Measurements from ENCODE around the gene ERBB2. TPM values are rescaled to one million over a fixed set of nuclear protein-coding genes. Genes with fewer than 3 reads are reported as not detected.
A peak's percentile ranks its signal among the peaks of the same experiment; 100 is the strongest.

The ERBB2 gene
- polyA plus RNA-seq, 3 donors: 0.17 to 0.73 TPM; not detected in 1

DNA sequence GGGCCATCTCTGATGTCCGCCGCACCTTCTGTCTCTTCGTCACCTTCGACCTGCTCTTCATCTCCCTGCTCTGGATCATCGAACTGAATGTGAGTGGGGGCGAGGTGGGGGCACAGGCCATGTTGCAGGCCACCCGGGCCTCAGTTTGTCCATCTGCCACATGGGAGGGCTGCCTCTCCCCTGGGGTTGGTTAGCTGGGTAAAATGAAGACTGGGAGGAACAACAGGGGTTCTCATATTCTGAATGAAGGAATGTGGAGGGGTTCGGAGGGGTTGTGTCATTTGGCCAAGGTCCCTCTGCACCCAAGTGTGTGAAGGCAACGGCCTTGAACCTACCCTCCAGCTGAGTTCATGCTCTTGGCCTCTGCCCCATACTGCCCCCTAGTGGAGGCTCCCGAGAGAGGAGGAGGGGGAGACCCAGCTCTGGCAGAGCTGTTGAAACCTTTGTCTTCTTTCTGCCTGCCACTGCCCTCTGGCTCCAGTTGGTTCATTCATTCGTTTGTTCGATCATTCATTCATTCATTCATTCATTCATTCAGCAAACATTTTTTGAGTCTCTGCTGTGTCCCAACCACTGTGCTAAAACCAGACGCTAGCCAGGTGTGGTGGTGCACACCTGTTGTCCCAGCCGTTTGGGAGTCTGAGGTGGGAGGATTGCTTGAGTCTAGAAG, 46.1 kb upstream of the ERBB2 start:
- Histone ChIP-seq H3K36me3 (replicated peaks in 1 of 2; ENCODE audit: control insufficient read depth in 1 of 2, insufficient read depth in 2 of 2, low read length in 2 of 2) (peaks cover 31 to 54% of the 10 kb centered on the region in 2 donors), H4K20me1 (ENCODE audit: insufficient read depth, low read length) (peaks cover 93% of the 10 kb centered on the region), H3K4me3 (replicated peaks in 1 of 3; ENCODE audit: low read depth in 2 of 3, low read length in 3 of 3) (no peak overlapping the region), H3K9ac (ENCODE audit: insufficient read depth, low read length, poor library complexity, severe bottlenecking) (no peak overlapping the region), H3K9me3 (replicated peaks in 1 of 2; ENCODE audit: control insufficient read depth in 1 of 2, insufficient read depth in 1 of 2, low read length in 2 of 2) (no peaks in the 10 kb centered on the region), H3K27ac (ENCODE audit: low read depth in 1 of 2, low read length in 2 of 2) (no peak overlapping the region), H3K4me2 (replicated peaks; ENCODE audit: extremely low read depth, low read length, poor library complexity, severe bottlenecking) (no peak overlapping the region), H2AFZ (ENCODE audit: insufficient read depth, low read depth, low read length, poor library complexity, severe bottlenecking) (no peak overlapping the region), H3K79me2 (ENCODE audit: insufficient read depth, low read length) (peaks cover 22% of the 10 kb centered on the region), H3K4me1 (ENCODE audit: control insufficient read depth in 1 of 2, insufficient read depth in 2 of 2, low read length in 2 of 2) (peaks cover 3 to 7% of the 10 kb centered on the region in 2 donors), H3K27me3 (ENCODE audit: control insufficient read depth in 2 of 2, insufficient read depth in 2 of 2, low read length in 2 of 2) (no peaks in the 10 kb centered on the region)
- H3K9me3 Mint-ChIP-seq: no peaks in the 10 kb centered on the region
- no peak overlapping the region for H3K4me3 Mint-ChIP-seq
- H3K4me1 Mint-ChIP-seq: peaks cover 24% of the 10 kb centered on the region
- peaks cover 0 to 3% (median 1%) of the 10 kb centered on the region in 3 donors for H3K27me3 Mint-ChIP-seq (ENCODE audit: low read depth in 3 of 3)
- peak overlapping the region in 2 of 7 donors; percentile 68 to 89 for H3K27ac Mint-ChIP-seq
- H3K36me3 Mint-ChIP-seq: peaks cover 44 to 65% of the 10 kb centered on the region in 2 donors
- peak; percentile 95 for TF ChIP-seq CTCF (IDR thresholded peaks at IDR 0.05)
- 81% methylated on average over 10 of the region's 14 CpGs for WGBS (ENCODE audit: insufficient coverage)
- peak; percentile 53 to 62 (median 58) for DNase-seq
- intact Hi-C loops (cut with micrococcal nuclease): loop anchor here in 1 of 2 donors (2.0 kb wide), 1 partner anchor 31 kb away; no protein-coding TSS in a partner anchor

- Histone ChIP-seq H4K20me1 (ENCODE audit: insufficient read depth, low read length) (peaks cover 84% of the 10 kb centered on the region), H3K4me2 (replicated peaks; ENCODE audit: extremely low read depth, low read length, poor library complexity, severe bottlenecking) (no peak overlapping the region), H3K36me3 (replicated peaks in 1 of 2; ENCODE audit: control insufficient read depth in 1 of 2, insufficient read depth in 2 of 2, low read length in 2 of 2) (peaks cover 32 to 55% of the 10 kb centered on the region in 2 donors), H3K9me3 (replicated peaks in 1 of 2; ENCODE audit: control insufficient read depth in 1 of 2, insufficient read depth in 1 of 2, low read length in 2 of 2) (no peaks in the 10 kb centered on the region), H3K27me3 (ENCODE audit: control insufficient read depth in 2 of 2, insufficient read depth in 2 of 2, low read length in 2 of 2) (no peaks in the 10 kb centered on the region), H3K4me3 (replicated peaks in 1 of 3; ENCODE audit: low read depth in 2 of 3, low read length in 3 of 3) (no peak overlapping the region), H3K79me2 (ENCODE audit: insufficient read depth, low read length) (peaks cover 14% of the 10 kb centered on the region), H3K27ac (ENCODE audit: low read depth in 1 of 2, low read length in 2 of 2) (no peak overlapping the region), H3K4me1 (ENCODE audit: control insufficient read depth in 1 of 2, insufficient read depth in 2 of 2, low read length in 2 of 2) (peaks cover 16 to 19% of the 10 kb centered on the region in 2 donors), H3K9ac (ENCODE audit: insufficient read depth, low read length, poor library complexity, severe bottlenecking) (no peak overlapping the region), H2AFZ (ENCODE audit: insufficient read depth, low read depth, low read length, poor library complexity, severe bottlenecking) (no peak overlapping the region)
- H3K27me3 Mint-ChIP-seq (ENCODE audit: low read depth in 3 of 3): peaks cover 0 to 3% (median 1%) of the 10 kb centered on the region in 3 donors
- TF ChIP-seq CTCF (IDR thresholded peaks at IDR 0.05): no peak
- H3K27ac Mint-ChIP-seq: peak overlapping the region in 1 of 7 donors; percentile 24
- 100% methylated on average over 1 of the region's 2 CpGs for WGBS (ENCODE audit: insufficient coverage)
- intact Hi-C loops (cut with micrococcal nuclease): loop anchor here in 1 of 2 donors (2.0 kb wide), 1 partner anchor 32 kb away; no protein-coding TSS in a partner anchor
- no peak for DNase-seq
- H3K4me3 Mint-ChIP-seq: no peak overlapping the region
- peaks cover 33% of the 10 kb centered on the region for H3K4me1 Mint-ChIP-seq
- peaks cover 41 to 69% of the 10 kb centered on the region in 2 donors for H3K36me3 Mint-ChIP-seq
- no peaks in the 10 kb centered on the region for H3K9me3 Mint-ChIP-seq
These were observed 44.8 kb upstream of the ERBB2 start for GRCh38 chr17:39655105-39655504.

All from CD14-positive monocyte (primary cell).